CD8-positive, alpha-beta memory T cell (primary cell): ENCODE measurements around the gene TLE6. TPM values are rescaled to one million over a fixed set of nuclear protein-coding genes. Genes with fewer than 3 reads are reported as not detected.
"Not testable (repeated sequence)": the region's sequence is repeated elsewhere in the genome, so short reads cannot be mapped to it uniquely, and the experiment has no call there.

Source experiments
- CTCF ChIA-PET: fragments of 350-600 bp; sonication (Branson Sonifier 250); formaldehyde crosslinking; loops from one replicate; lab custom pipeline; 2021; ENCODE audit warnings: antibody characterized with exemption; lab: Charles Lee
- POLR2A ChIA-PET: fragments of 350-600 bp; sonication (Branson Sonifier 250); formaldehyde crosslinking; loops from one replicate; lab custom pipeline; 2021; ENCODE audit warnings: antibody characterized with exemption; lab: Charles Lee
- DNase-seq, 5 donors: peaks; one replicate each; pipeline versions ENCODE4 v3.0.0 to v3.0.0-alpha.2; 2020 to 2022; ENCODE audit warnings: mixed read lengths in 1 of 5
- H3K27ac ChIP-seq: one replicate; pipeline ENCODE4 v1.7.0; 2013; ENCODE audit warnings: low read depth, mild to moderate bottlenecking, low read length, moderate library complexity
- H3K27me3 ChIP-seq: 2 replicates; pipeline ENCODE4 v1.7.0; 2013; ENCODE audit warnings: low read length, mild to moderate bottlenecking; ENCODE audit not compliant: insufficient read depth, poor library complexity, severe bottlenecking
- H3K36me3 ChIP-seq: 2 replicates; pipeline ENCODE4 v1.7.0; 2013; ENCODE audit warnings: mild to moderate bottlenecking, low read length, moderate library complexity; ENCODE audit not compliant: insufficient read depth
- H3K4me1 ChIP-seq: 2 replicates; pipeline ENCODE4 v1.7.0; 2013; ENCODE audit warnings: mild to moderate bottlenecking, low read length, moderate library complexity; ENCODE audit not compliant: insufficient read depth
- H3K4me3 ChIP-seq: 2 replicates; pipeline ENCODE4 v1.7.0; 2013; ENCODE audit warnings: mild to moderate bottlenecking, low read length
- H3K9me3 ChIP-seq: 2 replicates; pipeline ENCODE4 v1.7.0; 2013; ENCODE audit warnings: mild to moderate bottlenecking, low read length
- H3K27ac Mint-ChIP-seq, 8 donors: one replicate each; pipeline ENCODE4 v1.8.0; 2020 to 2021; ENCODE audit warnings: mixed read lengths in 8 of 8, mild to moderate bottlenecking in 6 of 8, inconsistent platforms in 3 of 8, moderate library complexity in 3 of 8
- H3K27me3 Mint-ChIP-seq, 2 donors: one replicate each; pipeline ENCODE4 v1.8.0; 2020 to 2021; ENCODE audit warnings: mixed read lengths in 2 of 2, mild to moderate bottlenecking in 1 of 2, moderate library complexity in 1 of 2
- H3K36me3 Mint-ChIP-seq, 3 donors: one replicate each; pipeline ENCODE4 v1.8.0; 2020 to 2021; ENCODE audit warnings: mixed read lengths in 3 of 3, inconsistent platforms in 1 of 3, mild to moderate bottlenecking in 1 of 3
- H3K4me1 Mint-ChIP-seq, 3 donors: one replicate each; pipeline ENCODE4 v1.8.0; 2020 to 2021; ENCODE audit warnings: mixed read lengths in 3 of 3, inconsistent platforms in 1 of 3, mild to moderate bottlenecking in 1 of 3
- H3K4me3 Mint-ChIP-seq, 7 donors: one replicate each; pipeline ENCODE4 v1.8.0; 2020 to 2021; ENCODE audit warnings: mixed read lengths in 7 of 7, mild to moderate bottlenecking in 6 of 7, moderate library complexity in 4 of 7, inconsistent platforms in 2 of 7
- H3K9me3 Mint-ChIP-seq, 5 donors: one replicate each; pipeline ENCODE4 v1.8.0; 2020 to 2022; ENCODE audit warnings: mixed read lengths in 5 of 5, mild to moderate bottlenecking in 3 of 5, moderate library complexity in 2 of 5, inconsistent platforms in 1 of 5
- polyA plus RNA-seq: library from polyadenylated mRNA; unstranded; fragments of 300-500 nt; fragmentation: Illumina TruSeq; gene quantifications from one replicate; pipeline ENCODE4 v1.2.3, GENCODE V29; 2021
- total RNA-seq, 2 experiments: library from RNA; stranded (reverse); gene quantifications; one replicate each; pipeline ENCODE4 v1.2.3, GENCODE V29; 2021

The TLE6 gene
- total and polyA plus RNA-seq, 3 experiments from 2014 or later, result 1.1 to 1.3 TPM; not detected in 1

DNA sequence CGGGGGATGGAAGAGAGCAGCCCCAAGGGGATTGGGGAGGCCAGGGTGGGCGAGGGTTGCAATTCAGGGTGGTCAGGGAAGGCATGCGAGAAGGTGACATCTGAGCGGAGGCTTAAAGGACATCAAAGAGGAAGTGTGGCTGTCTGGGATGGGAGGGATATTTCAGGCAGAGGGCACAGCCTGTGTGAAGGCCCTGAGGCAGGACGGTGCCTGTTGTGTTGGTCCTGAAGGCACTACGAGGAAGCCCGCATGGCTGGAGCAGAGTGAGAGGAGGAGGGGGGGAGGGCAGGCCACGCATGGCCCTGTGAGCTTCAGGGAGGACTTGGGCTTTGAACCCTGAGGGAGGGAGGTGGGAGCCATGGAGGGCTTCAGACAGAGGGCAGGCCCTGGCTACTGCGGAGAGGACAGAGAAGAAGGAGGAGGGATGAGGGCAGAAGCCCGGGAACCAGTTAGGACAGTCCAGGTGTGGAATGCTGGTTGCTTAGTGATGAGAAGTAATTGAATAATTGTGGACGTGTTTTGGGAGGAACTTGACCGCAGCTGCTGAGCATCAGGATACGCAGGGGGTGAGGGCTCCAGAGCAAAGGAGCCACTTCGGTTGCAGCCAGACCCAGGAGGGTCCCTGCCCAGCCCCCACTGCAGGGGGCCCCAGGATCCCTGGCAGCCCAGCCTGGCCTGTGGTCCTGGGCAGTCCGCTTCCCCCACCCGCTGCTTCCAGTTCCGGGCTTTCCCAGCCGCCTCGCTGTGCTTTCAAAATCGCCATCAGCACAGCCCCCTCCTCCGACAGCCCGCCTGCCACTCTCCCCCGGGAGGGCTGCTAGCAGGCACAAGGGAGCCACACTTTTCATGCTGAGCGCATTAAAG lies 6.2 kb downstream of the TLE6 start:
- peaks cover 9 to 18% of the 10 kb centered on the region in 2 donors for H3K27me3 Mint-ChIP-seq
- ChIA-PET CTCF (no interaction called here), POLR2A (no interaction called here)
- H3K27ac Mint-ChIP-seq, result no peak overlapping the region
- H3K27me3 ChIP-seq, result no peaks in the 10 kb centered on the region
- no peaks in the 10 kb centered on the region for H3K4me1 Mint-ChIP-seq
- H3K4me3 ChIP-seq, result no peak overlapping the region
- DNase-seq, result no peak
- H3K36me3 Mint-ChIP-seq, result no peaks in the 10 kb centered on the region
- no peaks in the 10 kb centered on the region for H3K9me3 Mint-ChIP-seq
- no peak overlapping the region for H3K27ac ChIP-seq
- no peaks in the 10 kb centered on the region for H3K36me3 ChIP-seq
- no peaks in the 10 kb centered on the region for H3K9me3 ChIP-seq
- no peaks in the 10 kb centered on the region for H3K4me1 ChIP-seq
- H3K4me3 Mint-ChIP-seq, result no peak overlapping the region

DNA sequence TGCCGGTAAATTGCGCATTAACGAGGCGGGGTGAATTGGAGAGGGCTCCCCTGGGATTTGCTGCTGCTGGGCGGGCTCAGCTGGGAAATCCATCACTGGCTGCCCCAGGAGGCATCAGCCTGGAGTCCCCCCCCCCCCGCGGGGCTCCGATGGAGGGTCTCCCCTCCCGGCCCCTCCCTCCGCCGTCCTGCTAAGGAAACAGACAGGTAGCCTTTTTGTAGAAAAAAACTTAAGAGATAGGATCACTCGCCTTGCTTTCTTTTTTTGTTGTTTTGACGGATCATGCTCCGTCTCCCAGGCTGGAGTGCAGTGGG lies 6.8 kb downstream of the TLE6 start:
- Mint-ChIP-seq H3K27me3 (peaks cover 12 to 21% of the 10 kb centered on the region in 2 donors), H3K36me3 (no peaks in the 10 kb centered on the region), H3K9me3 (no peaks in the 10 kb centered on the region), H3K27ac (no peak overlapping the region), H3K4me3 (no peak overlapping the region), H3K4me1 (no peaks in the 10 kb centered on the region)
- Histone ChIP-seq H3K36me3 (no peaks in the 10 kb centered on the region), H3K27ac (no peak overlapping the region), H3K4me1 (no peaks in the 10 kb centered on the region), H3K4me3 (no peak overlapping the region), H3K9me3 (no peaks in the 10 kb centered on the region), H3K27me3 (no peaks in the 10 kb centered on the region)
- ChIA-PET POLR2A (no interaction called here), CTCF (no interaction called here)
- DNase-seq, result no peak

DNA sequence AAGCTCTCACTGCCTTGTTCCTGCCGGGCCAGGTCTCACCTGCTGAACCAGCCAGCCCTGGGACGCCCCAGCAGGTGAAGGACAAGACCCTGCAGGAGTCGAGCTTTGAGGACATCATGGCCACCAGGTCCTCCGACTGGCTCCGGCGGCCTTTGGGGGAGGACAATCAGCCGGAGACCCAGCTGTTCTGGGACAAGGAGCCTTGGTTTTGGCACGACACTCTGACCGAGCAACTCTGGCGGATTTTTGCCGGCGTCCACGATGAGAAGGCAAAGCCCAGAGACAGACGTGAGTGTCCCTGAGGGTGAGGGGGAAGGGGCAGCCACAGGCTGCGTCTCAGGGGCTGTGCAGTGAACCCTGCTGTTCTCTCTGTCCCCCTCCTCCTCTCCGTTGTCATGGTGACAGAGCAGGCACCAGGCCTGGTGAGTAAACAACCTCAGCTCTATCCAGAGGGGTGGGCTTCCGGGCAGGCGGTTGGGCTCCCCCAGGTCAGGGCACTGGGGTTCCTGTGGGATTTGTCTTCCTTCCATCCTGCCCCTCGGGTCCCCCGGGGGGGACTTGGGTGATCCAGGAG lies 9.7 kb downstream of the TLE6 start:
- Mint-ChIP-seq H3K36me3 (no peaks in the 10 kb centered on the region), H3K9me3 (no peaks in the 10 kb centered on the region), H3K4me1 (no peaks in the 10 kb centered on the region), H3K27me3 (peaks cover 10 to 13% of the 10 kb centered on the region in 2 donors), H3K27ac (no peak overlapping the region), H3K4me3 (no peak overlapping the region)
- Histone ChIP-seq H3K27me3 (no peaks in the 10 kb centered on the region), H3K4me1 (no peaks in the 10 kb centered on the region), H3K36me3 (no peaks in the 10 kb centered on the region), H3K27ac (no peak overlapping the region), H3K9me3 (no peaks in the 10 kb centered on the region), H3K4me3 (no peak overlapping the region)
- DNase-seq, result no peak
- ChIA-PET POLR2A (no interaction called here), CTCF (no interaction called here)

DNA sequence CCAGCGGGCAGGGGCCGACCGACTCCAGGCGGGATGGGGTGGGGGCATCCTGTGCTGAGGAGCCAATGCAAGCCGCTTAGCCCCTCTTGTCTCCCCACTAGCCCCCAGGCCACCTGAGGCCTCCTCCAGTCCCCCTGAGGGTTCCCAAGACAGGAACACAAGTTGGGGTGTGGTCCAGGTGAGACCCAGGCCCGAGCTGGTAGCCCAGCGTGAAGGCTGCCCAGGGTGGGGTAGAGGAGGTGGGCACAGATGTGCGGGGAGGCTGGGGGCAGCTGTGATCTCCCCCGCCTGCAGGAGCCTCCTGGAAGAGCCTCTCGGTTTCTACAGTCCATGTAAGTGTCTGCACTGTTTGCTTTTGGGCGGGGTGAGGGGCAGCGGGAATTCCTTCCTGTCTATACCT lies 10.4 kb downstream of the TLE6 start:
- ChIA-PET CTCF (no interaction called here), POLR2A (no interaction called here)
- no peaks in the 10 kb centered on the region for H3K36me3 ChIP-seq
- no peaks in the 10 kb centered on the region for H3K36me3 Mint-ChIP-seq
- no peaks in the 10 kb centered on the region for H3K4me1 Mint-ChIP-seq
- H3K4me3 ChIP-seq, result no peak overlapping the region
- no peak overlapping the region for H3K27ac Mint-ChIP-seq
- no peaks in the 10 kb centered on the region for H3K4me1 ChIP-seq
- no peaks in the 10 kb centered on the region for H3K9me3 ChIP-seq
- H3K4me3 Mint-ChIP-seq, result no peak overlapping the region
- no peak for DNase-seq
- H3K27me3 Mint-ChIP-seq, result peaks cover 10 to 13% of the 10 kb centered on the region in 2 donors
- H3K27ac ChIP-seq, result no peak overlapping the region
- H3K27me3 ChIP-seq, result no peaks in the 10 kb centered on the region
- no peaks in the 10 kb centered on the region for H3K9me3 Mint-ChIP-seq

DNA sequence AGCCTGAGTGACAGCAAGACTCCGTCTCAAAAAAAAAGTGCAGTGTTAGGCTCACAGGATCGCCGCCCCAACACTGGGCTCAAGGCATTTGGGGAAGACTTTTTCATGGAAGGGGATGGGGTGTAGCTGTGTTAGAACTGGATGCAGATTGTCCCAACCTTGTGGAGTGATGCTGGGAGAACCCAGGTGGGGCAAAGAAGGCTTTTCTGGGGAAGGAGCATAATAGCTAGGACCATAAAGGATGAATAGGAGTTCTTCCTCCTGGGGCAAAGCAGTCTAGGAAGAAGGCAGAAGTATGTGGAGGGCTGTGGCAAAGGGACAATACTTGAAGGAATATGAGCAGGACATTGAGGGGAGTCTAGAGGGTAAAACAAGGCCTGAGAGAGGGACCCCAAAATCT lies 11.2 kb downstream of the TLE6 start:
- Mint-ChIP-seq H3K27ac (no peak overlapping the region), H3K4me1 (no peaks in the 10 kb centered on the region), H3K4me3 (no peak overlapping the region), H3K9me3 (no peaks in the 10 kb centered on the region), H3K27me3 (peaks cover 6 to 9% of the 10 kb centered on the region in 2 donors), H3K36me3 (no peaks in the 10 kb centered on the region)
- no peak overlapping the region for H3K4me3 ChIP-seq
- no peak overlapping the region for H3K27ac ChIP-seq
- CTCF ChIA-PET, result interaction anchor here (1.0 kb wide), 1 partner anchor 12 kb away, joined by 3 read pairs; the partner anchor contains the start of gene TLE6
- POLR2A ChIA-PET, result no interaction called here
- H3K36me3 ChIP-seq, result no peaks in the 10 kb centered on the region
- no peaks in the 10 kb centered on the region for H3K4me1 ChIP-seq
- H3K27me3 ChIP-seq, result no peaks in the 10 kb centered on the region
- no peak for DNase-seq
- no peaks in the 10 kb centered on the region for H3K9me3 ChIP-seq

DNA sequence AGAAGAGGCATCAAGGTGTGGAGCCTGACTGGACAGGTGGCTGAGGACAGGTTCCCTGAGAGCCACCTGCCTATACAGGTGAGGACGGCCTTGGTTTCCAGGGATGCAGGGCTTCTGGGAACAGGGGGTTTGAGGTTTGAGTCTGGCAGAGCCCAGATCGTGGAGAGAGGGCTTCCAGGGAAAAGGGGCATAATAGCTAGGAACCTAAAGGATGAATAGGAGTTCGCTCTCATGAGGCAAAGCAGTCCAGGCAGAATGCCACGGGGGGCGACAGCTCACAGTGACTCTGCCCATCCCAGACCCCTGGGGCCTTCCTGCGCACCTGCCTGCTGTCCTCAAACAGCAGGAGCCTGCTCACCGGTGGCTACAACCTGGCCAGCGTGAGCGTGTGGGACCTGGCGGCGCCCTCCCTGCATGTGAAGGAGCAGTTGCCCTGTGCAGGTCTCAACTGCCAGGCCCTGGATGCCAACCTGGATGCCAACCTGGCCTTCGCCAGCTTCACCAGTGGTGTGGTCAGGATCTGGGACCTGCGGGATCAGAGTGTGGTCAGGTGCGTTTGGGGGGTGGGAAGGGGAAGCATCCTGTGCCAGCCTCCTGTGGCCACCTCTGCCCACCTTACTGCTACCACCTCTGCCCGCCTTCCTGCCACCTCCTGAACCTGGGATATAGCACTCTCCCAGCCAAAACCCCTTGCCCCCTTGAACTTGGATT lies 12.0 kb downstream of the TLE6 start:
- peaks cover 5 to 7% of the 10 kb centered on the region in 2 donors for H3K27me3 Mint-ChIP-seq
- POLR2A ChIA-PET, result no interaction called here
- no peaks in the 10 kb centered on the region for H3K9me3 Mint-ChIP-seq

DNA sequence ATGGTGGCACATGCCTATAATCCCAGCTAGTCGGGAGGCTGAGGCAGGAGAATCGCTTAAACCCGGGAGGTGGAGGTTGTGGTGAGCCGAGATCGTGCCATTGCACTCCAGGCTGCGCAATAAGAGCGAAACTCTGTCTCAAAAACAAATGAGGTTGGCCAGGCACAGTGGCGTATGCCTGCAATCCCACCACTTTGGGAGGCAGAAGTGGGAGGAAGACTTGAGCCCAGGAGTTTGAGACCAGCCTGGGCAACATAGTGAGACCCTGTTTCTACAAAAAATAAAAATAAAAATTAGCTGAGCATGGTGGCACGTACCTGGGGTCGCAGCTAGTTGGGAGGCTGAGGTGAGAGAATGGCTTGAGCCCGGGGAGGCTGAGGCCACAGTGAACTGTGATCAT lies 15.0 kb downstream of the TLE6 start:
- H3K36me3 ChIP-seq, H3K27me3 Mint-ChIP-seq, H3K9me3 Mint-ChIP-seq, H3K36me3 Mint-ChIP-seq, H3K4me3 ChIP-seq, H3K4me1 ChIP-seq, H3K9me3 ChIP-seq, DNase-seq, CTCF ChIA-PET, H3K4me3 Mint-ChIP-seq, H3K27me3 ChIP-seq, H3K27ac Mint-ChIP-seq, H3K27ac ChIP-seq, POLR2A ChIA-PET, H3K4me1 Mint-ChIP-seq: not testable (repeated sequence)

More for the DNA sequence above, 12.0 kb downstream of the TLE6 start:
- CTCF ChIA-PET, result interaction anchor here (1.0 kb wide), 1 partner anchor 13 kb away, joined by 3 read pairs; the partner anchor contains the start of gene TLE6
- Histone ChIP-seq H3K9me3 (no peaks in the 10 kb centered on the region), H3K27ac (no peak overlapping the region), H3K4me3 (no peak overlapping the region), H3K4me1 (no peaks in the 10 kb centered on the region), H3K36me3 (no peaks in the 10 kb centered on the region), H3K27me3 (no peaks in the 10 kb centered on the region)
- Mint-ChIP-seq H3K4me3 (no peak overlapping the region), H3K27ac (no peak overlapping the region), H3K4me1 (no peaks in the 10 kb centered on the region), H3K36me3 (no peaks in the 10 kb centered on the region)
- DNase-seq, result no peak

DNA sequence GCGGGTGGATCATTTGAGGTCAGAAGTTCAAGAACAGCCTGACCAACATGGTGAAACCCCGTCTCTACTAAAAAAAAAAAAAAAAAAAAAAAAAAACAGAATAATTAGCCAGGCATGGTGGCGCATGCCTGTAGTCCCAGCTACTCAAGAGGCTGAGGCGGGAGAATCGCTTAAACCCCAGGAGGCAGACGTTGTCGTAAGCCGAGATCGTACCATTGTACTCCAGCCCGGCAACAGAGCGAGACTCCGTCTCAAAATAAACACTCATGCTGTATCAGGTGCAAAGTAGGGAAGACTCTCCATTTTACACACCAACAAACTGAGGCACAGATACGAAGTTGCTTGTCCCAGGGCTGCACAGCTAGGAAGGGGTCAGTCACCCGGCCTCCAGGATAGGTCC lies 15.6 kb downstream of the TLE6 start:
- POLR2A ChIA-PET, result no interaction called here
- no peak for DNase-seq
- Mint-ChIP-seq H3K27ac (no peak overlapping the region), H3K4me1 (no peaks in the 10 kb centered on the region), H3K36me3 (peaks cover 0 to 7% (median 2%) of the 10 kb centered on the region in 3 donors), H3K27me3 (peaks cover 4 to 5% of the 10 kb centered on the region in 2 donors), H3K9me3 (peaks cover 0 to 2% (median 0%) of the 10 kb centered on the region in 5 donors), H3K4me3 (no peak overlapping the region)
- H3K27ac ChIP-seq, result no peak overlapping the region
- CTCF ChIA-PET, result no interaction called here
- no peaks in the 10 kb centered on the region for H3K36me3 ChIP-seq
- no peaks in the 10 kb centered on the region for H3K9me3 ChIP-seq
- no peak overlapping the region for H3K4me3 ChIP-seq
- H3K27me3 ChIP-seq, result no peaks in the 10 kb centered on the region
- H3K4me1 ChIP-seq, result no peaks in the 10 kb centered on the region
